Small intestine (tissue), 7 donors: ENCODE results near the gene STIM1. TPM values are rescaled to one million over a fixed set of nuclear protein-coding genes. Genes with fewer than 3 reads are reported as not detected.
A peak's percentile ranks its signal among the peaks of the same experiment; 100 is the strongest.

Experiments used
- DNase-seq, 2 donors: peaks; one replicate each; pipeline versions ENCODE4 v3.0.0 to v3.0.0-alpha.2; 2013
- FAIRE-seq: peaks from 2 replicates; lab custom pipeline; 2012; peaks lifted over from hg19 to GRCh38; lab: Jason Lieb, UNC
- H3K27ac ChIP-seq, 3 donors: one replicate each; pipeline ENCODE4 v1.5.1; 2013; ENCODE audit warnings: low read length in 2 of 3, mild to moderate bottlenecking in 2 of 3, control low read depth in 1 of 3, inconsistent platforms in 1 of 3, low read depth in 1 of 3, moderate library complexity in 1 of 3
- H3K27me3 ChIP-seq, 3 donors: one replicate each; pipeline ENCODE4 v1.6.1; 2013; ENCODE audit warnings: low read length in 3 of 3, inconsistent platforms in 1 of 3; ENCODE audit not compliant: control insufficient read depth in 3 of 3, insufficient read depth in 3 of 3
- H3K36me3 ChIP-seq, 3 donors: one replicate each; pipeline ENCODE4 v1.6.1; 2013; ENCODE audit warnings: low read length in 3 of 3, inconsistent platforms in 1 of 3, low read depth in 1 of 3, mild to moderate bottlenecking in 1 of 3, moderate library complexity in 1 of 3; ENCODE audit not compliant: control insufficient read depth in 3 of 3, insufficient read depth in 2 of 3
- H3K4me1 ChIP-seq, 3 donors: one replicate each; pipeline ENCODE4 v1.6.1; 2013; ENCODE audit warnings: low read length in 2 of 3, inconsistent platforms in 1 of 3, low read depth in 1 of 3, mild to moderate bottlenecking in 1 of 3, moderate library complexity in 1 of 3; ENCODE audit not compliant: control insufficient read depth in 3 of 3, insufficient read depth in 2 of 3
- H3K4me3 ChIP-seq, 3 donors: one replicate each; pipeline ENCODE4 v1.5.1; 2013; ENCODE audit warnings: low read length in 3 of 3, control low read depth in 1 of 3, inconsistent platforms in 1 of 3, low read depth in 1 of 3, mild to moderate bottlenecking in 1 of 3, moderate library complexity in 1 of 3
- H3K9me3 ChIP-seq, 2 donors: one replicate each; pipeline ENCODE4 v1.6.1; 2013; ENCODE audit warnings: low read depth in 1 of 2, low read length in 1 of 2; ENCODE audit not compliant: control insufficient read depth in 2 of 2, insufficient read depth in 1 of 2
- WGBS, 3 donors: extraction: QIAGEN DNeasy Blood & Tissue Kit; methylation state at CpG; one replicate each; pipeline ENCODE4 v1.1.7; 2013; 5-methylcytosine and 5-hydroxymethylcytosine counted together
- polyA plus RNA-seq, 4 donors: library from polyadenylated mRNA; stranded (reverse) in 3 of 4; unstranded in 1 of 4; fragments of 200-250 nt in 3 of 4; fragments of 120-200 nt in 1 of 4; gene quantifications; one replicate each; pipeline versions ENCODE4 v1.2.1 to v1.2.3, GENCODE V29; 2013
- donor health status: healthy with polysubstance abuse.
- donor health status: control.
- donor health status: control.
- donor health status: Bipolar disorder and iron deficiency.
- donor health status: healthy.

STIM1 gene
- polyA plus RNA-seq, 4 donors, result 5.6 to 27.9 (median 11.7) TPM

DNA sequence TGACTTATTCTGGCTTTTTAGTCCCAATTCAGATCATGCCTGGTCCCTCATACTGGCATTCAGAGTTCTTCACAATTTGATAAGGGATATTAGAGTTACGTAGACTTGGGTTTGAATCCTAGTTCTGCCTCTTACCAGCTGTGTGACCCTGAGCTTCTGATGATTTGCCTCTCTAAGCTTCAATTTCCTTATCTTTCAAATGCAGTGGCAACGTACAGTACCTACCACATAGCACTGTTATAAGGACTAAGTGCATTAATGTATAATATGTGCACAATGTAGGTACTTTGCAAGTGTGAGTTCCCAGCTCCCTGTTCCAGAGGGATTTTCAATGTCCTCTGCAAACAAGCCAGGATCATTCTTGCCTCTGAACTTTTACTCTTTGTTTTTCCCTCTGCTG, 22.0 kb upstream of the STIM1 start:
- peaks cover 35 to 44% (median 41%) of the 10 kb centered on the region in 3 donors for H3K4me1 ChIP-seq
- no peaks in the 10 kb centered on the region for H3K27me3 ChIP-seq
- H3K9me3 ChIP-seq, result no peaks in the 10 kb centered on the region
- no peak overlapping the region for H3K27ac ChIP-seq
- no peak for FAIRE-seq
- H3K4me3 ChIP-seq, result no peak overlapping the region
- peaks cover 3 to 44% (median 4%) of the 10 kb centered on the region in 3 donors for H3K36me3 ChIP-seq
- WGBS, 3 donors, result 77 to 83% (median 82%) methylated on average over 2 of the region's 2 CpGs
- DNase-seq, result no peak

DNA sequence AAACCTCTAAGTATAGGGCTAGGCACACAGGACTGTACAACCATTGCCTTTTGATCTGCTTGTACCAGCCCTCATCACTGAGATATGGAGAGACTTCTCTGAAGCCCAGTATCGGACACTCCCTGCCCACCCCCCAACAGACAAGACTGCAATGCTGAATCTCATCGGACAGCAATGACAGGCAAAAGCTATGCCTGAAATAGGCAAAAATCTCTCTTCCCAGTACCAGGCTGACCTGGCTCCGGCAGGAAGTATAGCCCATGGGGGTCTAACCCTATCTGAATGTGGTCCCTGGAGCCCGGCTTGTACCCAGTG, 21.2 kb upstream of the STIM1 start:
- H3K27me3 ChIP-seq, result no peaks in the 10 kb centered on the region
- FAIRE-seq, result no peak
- DNase-seq, result no peak
- peaks cover 3 to 42% (median 4%) of the 10 kb centered on the region in 3 donors for H3K36me3 ChIP-seq
- peak overlapping the region; percentile 75 to 90 (median 88) for H3K27ac ChIP-seq
- no peak overlapping the region for H3K4me3 ChIP-seq
- WGBS, 3 donors, result 64 to 79% (median 76%) methylated on average over 4 of the region's 4 CpGs
- H3K9me3 ChIP-seq, result no peaks in the 10 kb centered on the region
- peaks cover 37 to 50% (median 43%) of the 10 kb centered on the region in 3 donors for H3K4me1 ChIP-seq

DNA sequence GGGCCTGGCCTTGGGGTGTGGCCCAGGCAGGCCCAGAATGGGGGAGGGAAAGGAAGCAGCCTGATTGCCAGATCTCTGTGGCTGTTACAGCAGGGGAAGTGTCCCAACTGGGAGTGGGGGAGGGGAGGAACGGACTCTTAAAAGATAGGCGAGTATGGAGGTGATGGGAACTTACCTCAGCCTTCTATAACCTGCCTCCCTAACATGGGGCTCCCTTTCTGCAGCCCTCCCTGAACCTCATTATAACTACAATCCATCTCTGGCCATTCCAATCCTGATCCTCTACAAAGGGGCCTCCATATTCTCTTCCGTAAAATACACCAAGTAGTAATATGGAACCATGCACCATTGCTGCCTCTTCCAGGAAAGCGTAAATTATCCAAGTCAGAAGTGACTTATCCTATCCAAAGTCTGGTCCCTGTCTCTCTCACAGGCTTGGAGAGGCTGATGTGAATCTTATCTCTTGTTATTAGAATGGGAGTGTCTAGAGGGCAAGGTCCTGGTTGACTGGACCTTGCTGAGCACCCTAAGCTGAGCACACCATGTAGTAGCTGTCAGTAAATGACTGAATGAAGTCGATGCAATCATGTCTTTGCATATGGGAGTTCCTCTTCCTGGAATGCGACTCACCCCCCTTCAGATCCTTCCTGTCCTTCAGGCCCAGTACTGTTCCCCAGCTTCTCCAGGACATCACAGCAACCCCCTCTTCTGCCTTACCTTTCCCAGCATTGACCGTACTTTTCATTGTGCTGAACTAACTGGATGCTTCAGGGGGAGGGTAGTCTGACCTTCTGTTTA, 20.6 kb upstream of the STIM1 start:
- H3K4me1 ChIP-seq, result peaks cover 37 to 50% (median 43%) of the 10 kb centered on the region in 3 donors
- no peak overlapping the region for H3K4me3 ChIP-seq
- WGBS, 3 donors, result 53 to 62% (median 62%) methylated on average over 7 of the region's 7 CpGs
- FAIRE-seq (no peak), DNase-seq (peak; percentile 64 to 92)
- peaks cover 3 to 37% (median 4%) of the 10 kb centered on the region in 3 donors for H3K36me3 ChIP-seq
- no peaks in the 10 kb centered on the region for H3K9me3 ChIP-seq
- peak overlapping the region; percentile 75 to 90 (median 88) for H3K27ac ChIP-seq
- H3K27me3 ChIP-seq, result no peaks in the 10 kb centered on the region

DNA sequence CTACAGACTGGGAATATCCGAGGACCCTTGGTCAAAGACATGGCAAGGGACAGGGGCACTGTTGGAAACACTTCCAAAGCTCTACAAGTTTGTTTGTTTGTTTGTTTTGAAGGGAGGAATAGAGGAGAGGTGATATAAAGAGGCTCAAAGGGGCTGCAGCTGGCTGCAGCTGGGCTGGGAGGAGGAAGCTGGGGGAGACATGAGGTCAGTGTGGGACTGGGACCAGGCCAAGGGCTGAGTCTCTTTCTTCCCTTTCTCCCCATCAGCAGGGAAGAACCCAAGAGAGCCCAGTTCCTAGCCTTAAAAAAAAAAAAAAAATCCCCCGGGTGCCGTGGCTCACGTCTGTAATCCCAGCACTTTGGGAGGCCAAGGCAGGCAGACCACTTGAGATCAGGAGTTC, 19.7 kb upstream of the STIM1 start:
- Histone ChIP-seq H3K4me3 (no peak overlapping the region), H3K4me1 (peaks cover 37 to 50% (median 43%) of the 10 kb centered on the region in 3 donors), H3K36me3 (peaks cover 0 to 30% (median 4%) of the 10 kb centered on the region in 3 donors), H3K9me3 (no peaks in the 10 kb centered on the region), H3K27me3 (no peaks in the 10 kb centered on the region), H3K27ac (peak overlapping the region; percentile 53 to 90 (median 88))
- 66 to 88% (median 79%) methylated on average over 4 of the region's 4 CpGs for WGBS, 3 donors
- no peak for DNase-seq
- FAIRE-seq, result no peak

DNA sequence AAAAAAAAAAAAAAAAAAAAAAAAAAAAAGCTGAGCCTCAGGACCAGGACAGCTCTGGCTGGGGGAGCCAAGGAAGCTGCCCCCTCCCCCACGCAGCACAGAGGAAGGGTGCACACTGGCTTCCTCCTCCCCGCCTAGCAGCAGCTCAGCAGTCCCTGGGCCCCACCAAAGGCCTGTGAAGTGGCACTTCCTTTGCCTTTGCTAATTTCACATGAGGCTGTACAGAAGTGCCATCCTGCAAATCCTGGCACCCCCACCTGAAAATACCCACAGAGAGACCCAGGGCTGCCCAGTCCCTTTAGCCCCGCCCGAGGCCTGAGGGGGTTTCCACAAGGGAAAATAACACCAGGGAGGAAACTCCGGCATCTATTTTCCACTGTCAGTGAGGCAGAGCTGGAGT, 18.6 kb upstream of the STIM1 start:
- DNase-seq, result peak in 1 of 2 donors; percentile 29
- H3K27ac ChIP-seq, result peak overlapping the region in 2 of 3 donors; percentile 23 to 47

DNA sequence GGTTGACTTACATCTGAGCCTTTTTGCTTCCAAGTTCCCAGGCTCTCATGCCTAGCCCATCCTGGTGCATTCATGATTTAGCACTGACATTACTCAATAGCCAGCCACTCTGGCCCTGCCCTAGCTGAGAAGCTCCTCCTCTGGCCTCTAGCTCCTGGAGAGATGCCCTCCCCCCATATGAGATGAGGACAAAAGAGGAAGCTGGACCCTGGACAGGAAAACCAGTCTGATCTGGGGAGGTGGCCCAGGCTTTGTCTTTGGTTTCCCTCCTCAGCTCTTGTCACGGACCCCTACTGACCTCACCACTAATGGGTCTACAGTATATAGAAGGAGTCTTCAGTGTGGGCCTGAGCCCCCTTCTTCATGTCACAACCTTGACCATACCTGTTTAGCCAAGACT, 17.7 kb upstream of the STIM1 start:
- Histone ChIP-seq H3K27ac (peak overlapping the region in 2 of 3 donors; percentile 47 to 91), H3K27me3 (no peaks in the 10 kb centered on the region), H3K4me3 (no peak overlapping the region), H3K4me1 (peaks cover 30 to 40% (median 39%) of the 10 kb centered on the region in 3 donors), H3K36me3 (peaks cover 0 to 17% (median 0%) of the 10 kb centered on the region in 3 donors), H3K9me3 (peaks cover 0 to 10% of the 10 kb centered on the region in 2 donors)
- WGBS, 3 donors, result 67 to 83% (median 76%) methylated on average over 1 of the region's 1 CpG
- FAIRE-seq (no peak), DNase-seq (peak in 1 of 2 donors; percentile 33)

More for the DNA sequence above, 18.6 kb upstream of the STIM1 start:
- Histone ChIP-seq H3K9me3 (peaks cover 0 to 4% of the 10 kb centered on the region in 2 donors), H3K27me3 (no peaks in the 10 kb centered on the region), H3K4me3 (no peak overlapping the region), H3K4me1 (peaks cover 37 to 49% (median 46%) of the 10 kb centered on the region in 3 donors), H3K36me3 (peaks cover 0 to 19% (median 0%) of the 10 kb centered on the region in 3 donors)
- WGBS, 3 donors, result 65 to 71% (median 65%) methylated on average over 5 of the region's 5 CpGs
- no peak for FAIRE-seq

DNA sequence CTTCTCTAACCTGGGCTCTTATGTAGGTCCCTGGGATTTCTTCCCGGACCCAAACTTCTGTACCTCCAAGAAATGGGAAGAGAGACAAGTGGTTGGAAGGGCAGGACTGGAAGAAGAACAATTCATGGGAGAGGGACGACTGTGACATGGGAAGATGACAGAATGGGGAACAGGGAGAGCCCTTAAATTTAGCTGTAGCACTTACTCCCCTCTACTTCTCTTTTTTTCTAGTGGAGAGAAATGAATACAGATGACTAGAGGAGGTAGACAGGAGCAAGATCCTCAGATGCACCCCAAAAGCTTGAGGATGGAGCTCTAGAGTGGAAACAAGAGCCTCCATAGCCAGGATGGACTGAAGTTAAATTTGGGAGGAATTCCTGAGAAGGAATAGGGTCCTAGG, 17.0 kb upstream of the STIM1 start:
- DNase-seq (no peak), FAIRE-seq (no peak)
- Histone ChIP-seq H3K9me3 (peaks cover 0 to 10% of the 10 kb centered on the region in 2 donors), H3K4me1 (peaks cover 25 to 38% (median 36%) of the 10 kb centered on the region in 3 donors), H3K36me3 (peaks cover 0 to 12% (median 0%) of the 10 kb centered on the region in 3 donors), H3K27ac (peak overlapping the region in 2 of 3 donors; percentile 6 to 91), H3K4me3 (peak overlapping the region in 1 of 3 donors; percentile 82), H3K27me3 (no peaks in the 10 kb centered on the region)
- 66 to 85% (median 75%) methylated on average over 2 of the region's 2 CpGs for WGBS, 3 donors

DNA sequence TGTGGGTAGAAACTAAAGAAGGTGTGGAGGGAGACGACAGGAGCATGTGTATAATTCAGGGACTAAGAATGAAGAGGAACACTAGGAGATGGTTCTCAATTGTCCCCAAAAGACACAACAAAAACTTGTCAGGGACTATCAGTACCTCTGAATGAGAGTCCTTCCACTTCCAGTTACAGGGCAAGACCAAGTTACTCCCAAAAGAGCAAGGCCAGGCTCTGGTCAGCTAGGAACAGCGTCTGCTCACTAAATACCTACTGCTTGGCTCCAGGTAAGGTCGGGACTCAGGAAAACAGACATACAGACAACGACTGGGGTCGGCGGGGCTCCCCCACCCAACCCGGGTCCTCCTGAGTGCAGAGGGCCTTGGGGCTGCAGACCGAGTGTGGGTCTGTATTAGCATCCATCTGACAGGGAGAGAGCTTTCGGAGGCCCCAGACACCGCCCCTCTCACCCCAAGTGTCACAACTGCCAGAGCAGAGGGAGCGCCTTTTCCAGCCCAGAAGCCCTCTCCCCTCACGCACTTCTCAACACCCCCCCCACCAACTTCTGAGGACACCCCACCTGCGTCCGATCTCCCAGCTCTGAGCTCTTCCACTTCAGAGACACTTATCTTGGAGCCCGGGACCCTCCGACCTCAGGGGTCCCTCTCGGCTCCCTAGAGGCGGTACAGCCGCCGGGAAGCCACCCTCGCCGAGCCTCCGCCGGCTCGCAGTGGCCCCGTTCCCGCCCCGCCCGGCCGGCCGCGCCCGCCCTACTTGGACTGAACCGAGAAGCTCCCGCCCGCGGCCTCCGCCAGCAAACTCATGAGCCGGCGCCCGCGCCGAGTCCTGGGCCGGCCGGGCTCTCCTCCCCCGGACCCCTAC, 15.2 kb upstream of the STIM1 start:
- FAIRE-seq (no peak), DNase-seq (peak; percentile 21 to 89)
- Histone ChIP-seq H3K36me3 (peaks cover 0 to 8% (median 0%) of the 10 kb centered on the region in 3 donors), H3K4me1 (peaks cover 19 to 26% (median 23%) of the 10 kb centered on the region in 3 donors), H3K27ac (peak overlapping the region; percentile 80 to 94 (median 91)), H3K9me3 (peaks cover 0 to 10% of the 10 kb centered on the region in 2 donors), H3K4me3 (peak overlapping the region; percentile 76 to 92 (median 82)), H3K27me3 (no peaks in the 10 kb centered on the region)
- WGBS, 3 donors, result 2 to 3% (median 2%) methylated on average over 32 to 46 of the region's 46 CpGs
